Measurements from ENCODE around the gene RBFOX2.

RBFOX2 gene

DNA sequence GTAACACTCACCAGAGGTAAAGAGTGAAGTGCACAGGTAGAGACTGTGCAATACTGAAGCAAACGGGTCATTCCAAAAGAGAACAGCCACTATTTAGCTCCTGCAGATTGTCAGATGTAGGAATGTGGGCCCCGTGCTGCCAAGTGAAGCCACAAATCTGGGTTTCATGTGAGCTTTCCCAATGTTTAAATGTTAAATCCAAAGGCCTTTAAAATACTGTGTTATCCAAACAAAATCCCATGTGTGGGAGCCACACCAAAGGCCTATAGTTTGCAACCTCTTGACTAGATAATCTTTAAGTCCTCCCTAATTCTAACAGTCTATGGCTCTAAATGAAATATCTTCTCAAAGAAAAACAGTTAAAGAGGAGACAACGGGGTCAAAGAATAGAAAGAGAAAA lies 43.3 kb downstream of the RBFOX2 start:
- Histone ChIP-seq H4K20me1 (ENCODE audit: insufficient read depth, low read length) (no peaks in the 10 kb centered on the region), H3K4me1 (ENCODE audit: insufficient read depth, low read length, severe bottlenecking) (peaks cover 17% of the 10 kb centered on the region), H2AFZ (ENCODE audit: low read length) (no peak overlapping the region), H3K9me3 (ENCODE audit: low read length) (no peaks in the 10 kb centered on the region), H3K36me3 (ENCODE audit: insufficient read depth, low read length) (peaks cover 6% of the 10 kb centered on the region; the same call in 1 of the 2 replicates), H3K4me3 (ENCODE audit: low read depth, low read length, poor library complexity, severe bottlenecking) (no peak overlapping the region), H3K4me2 (ENCODE audit: low read length) (no peak overlapping the region), H3K27ac (ENCODE audit: low read depth, low read length, poor library complexity, severe bottlenecking) (no peak overlapping the region), H3K9me2 (ENCODE audit: low read depth, low read length) (no peaks in the 10 kb centered on the region), H3K27me3 (ENCODE audit: insufficient read depth, low read length) (no peaks in the 10 kb centered on the region), H3F3A (ENCODE audit: insufficient read depth, low read length) (no peaks in the 10 kb centered on the region), H3K79me2 (ENCODE audit: insufficient read depth, low read length) (no peaks in the 10 kb centered on the region), H3K9ac (ENCODE audit: low read length) (no peak overlapping the region)
- no peak for TF ChIP-seq EZH2 (IDR thresholded peaks at IDR 0.05; ENCODE audit: borderline replicate concordance, low read length)
- TF ChIP-seq, protein P1, sequence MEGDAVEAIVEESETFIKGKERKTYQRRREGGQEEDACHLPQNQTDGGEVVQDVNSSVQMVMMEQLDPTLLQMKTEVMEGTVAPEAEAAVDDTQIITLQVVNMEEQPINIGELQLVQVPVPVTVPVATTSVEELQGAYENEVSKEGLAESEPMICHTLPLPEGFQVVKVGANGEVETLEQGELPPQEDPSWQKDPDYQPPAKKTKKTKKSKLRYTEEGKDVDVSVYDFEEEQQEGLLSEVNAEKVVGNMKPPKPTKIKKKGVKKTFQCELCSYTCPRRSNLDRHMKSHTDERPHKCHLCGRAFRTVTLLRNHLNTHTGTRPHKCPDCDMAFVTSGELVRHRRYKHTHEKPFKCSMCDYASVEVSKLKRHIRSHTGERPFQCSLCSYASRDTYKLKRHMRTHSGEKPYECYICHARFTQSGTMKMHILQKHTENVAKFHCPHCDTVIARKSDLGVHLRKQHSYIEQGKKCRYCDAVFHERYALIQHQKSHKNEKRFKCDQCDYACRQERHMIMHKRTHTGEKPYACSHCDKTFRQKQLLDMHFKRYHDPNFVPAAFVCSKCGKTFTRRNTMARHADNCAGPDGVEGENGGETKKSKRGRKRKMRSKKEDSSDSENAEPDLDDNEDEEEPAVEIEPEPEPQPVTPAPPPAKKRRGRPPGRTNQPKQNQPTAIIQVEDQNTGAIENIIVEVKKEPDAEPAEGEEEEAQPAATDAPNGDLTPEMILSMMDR (IDR thresholded peaks at IDR 0.05; ENCODE audit: low read length), result no peak

DNA sequence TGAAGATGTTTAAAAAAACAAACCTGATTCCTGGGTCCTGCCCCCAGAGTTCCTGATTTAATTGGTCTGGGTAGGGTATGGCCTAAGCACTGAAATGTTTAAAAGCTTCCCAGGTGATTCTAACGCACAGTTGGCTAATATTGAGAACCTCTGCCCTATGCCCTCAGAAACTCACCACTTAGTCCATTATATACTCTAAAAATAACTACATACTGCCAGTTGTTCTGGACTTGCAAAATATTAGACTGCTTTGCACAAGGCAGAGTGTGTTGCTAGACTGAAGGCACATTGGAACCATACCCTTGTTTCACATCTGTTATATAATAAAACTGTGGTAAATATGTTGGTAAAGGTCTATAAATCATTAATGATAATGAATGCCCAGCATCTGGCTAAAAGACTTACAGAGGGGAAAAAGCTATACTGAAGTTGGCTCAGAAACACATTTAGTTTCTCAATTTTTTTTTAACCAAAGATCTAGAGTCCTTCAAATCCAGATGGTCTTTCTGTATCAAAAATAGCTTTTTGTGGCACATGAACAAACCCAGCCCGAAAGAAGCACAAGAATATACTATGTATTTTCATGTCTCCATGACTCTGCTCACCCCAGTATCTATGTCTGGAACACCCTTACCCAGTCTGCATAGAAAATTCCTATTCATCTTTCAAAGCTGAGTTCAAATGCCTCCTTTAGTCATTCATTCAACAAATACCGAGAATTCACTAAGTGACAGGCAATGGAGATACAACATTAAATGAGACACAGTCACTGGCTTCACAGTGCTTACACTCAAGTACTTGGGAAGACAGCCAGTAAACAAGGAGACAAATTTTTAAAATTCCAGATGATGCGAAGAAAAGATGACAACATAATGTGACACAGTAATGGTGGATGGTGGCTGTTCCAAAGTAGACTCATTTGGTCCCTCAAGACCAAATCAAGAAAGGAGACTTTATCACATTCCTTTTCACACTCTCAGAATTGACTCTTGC lies 44.1 kb downstream of the RBFOX2 start:
- no peak overlapping the region for H3K4me2 ChIP-seq (ENCODE audit: low read length)
- H3K79me2 ChIP-seq (ENCODE audit: insufficient read depth, low read length), result no peaks in the 10 kb centered on the region
- H3K9ac ChIP-seq (ENCODE audit: low read length), result no peak overlapping the region
- no peaks in the 10 kb centered on the region for H4K20me1 ChIP-seq (ENCODE audit: insufficient read depth, low read length)
- H3K4me1 ChIP-seq (ENCODE audit: insufficient read depth, low read length, severe bottlenecking), result peaks cover 17% of the 10 kb centered on the region
- no peak overlapping the region for H2AFZ ChIP-seq (ENCODE audit: low read length)
- no peaks in the 10 kb centered on the region for H3F3A ChIP-seq (ENCODE audit: insufficient read depth, low read length)
- no peak overlapping the region for H3K27ac ChIP-seq (ENCODE audit: low read depth, low read length, poor library complexity, severe bottlenecking)
- H3K4me3 ChIP-seq (ENCODE audit: low read depth, low read length, poor library complexity, severe bottlenecking), result no peak overlapping the region
- H3K36me3 ChIP-seq (ENCODE audit: insufficient read depth, low read length), result peaks cover 13% of the 10 kb centered on the region; the same call in 1 of the 2 replicates
- TF ChIP-seq, protein P1 (IDR thresholded peaks at IDR 0.05; ENCODE audit: low read length), result no peak
- TF ChIP-seq EZH2 (IDR thresholded peaks at IDR 0.05; ENCODE audit: borderline replicate concordance, low read length), result no peak
- H3K9me2 ChIP-seq (ENCODE audit: low read depth, low read length), result no peaks in the 10 kb centered on the region
- no peaks in the 10 kb centered on the region for H3K27me3 ChIP-seq (ENCODE audit: insufficient read depth, low read length)
- no peaks in the 10 kb centered on the region for H3K9me3 ChIP-seq (ENCODE audit: low read length)

DNA sequence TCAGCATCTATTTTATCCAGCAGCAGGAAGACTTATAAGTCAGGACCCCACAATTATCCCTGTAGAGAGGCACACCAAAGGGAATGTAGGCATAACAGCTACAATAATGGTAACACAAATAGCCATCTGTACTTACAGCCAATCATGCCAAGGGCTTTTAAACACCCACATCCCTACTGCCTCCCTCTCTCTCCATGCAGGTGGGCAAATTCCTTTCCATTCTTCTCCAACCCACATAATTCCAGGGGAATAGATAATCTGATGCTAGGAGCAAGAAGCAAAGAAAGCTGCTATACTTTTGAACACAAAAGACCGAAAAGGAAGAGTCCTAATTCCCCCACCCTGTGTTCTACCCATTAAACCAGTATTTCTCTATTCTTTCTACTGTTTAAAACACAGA lies 46.7 kb downstream of the RBFOX2 start:
- H2AFZ ChIP-seq (ENCODE audit: low read length), result no peak overlapping the region
- H3K4me3 ChIP-seq (ENCODE audit: low read depth, low read length, poor library complexity, severe bottlenecking), result no peak overlapping the region
- no peaks in the 10 kb centered on the region for H4K20me1 ChIP-seq (ENCODE audit: insufficient read depth, low read length)
- peaks cover 2% of the 10 kb centered on the region for H3K4me1 ChIP-seq (ENCODE audit: insufficient read depth, low read length, severe bottlenecking)
- no peaks in the 10 kb centered on the region for H3F3A ChIP-seq (ENCODE audit: insufficient read depth, low read length)
- H3K27ac ChIP-seq (ENCODE audit: low read depth, low read length, poor library complexity, severe bottlenecking), result no peak overlapping the region
- H3K4me2 ChIP-seq (ENCODE audit: low read length), result no peak overlapping the region
- H3K79me2 ChIP-seq (ENCODE audit: insufficient read depth, low read length), result no peaks in the 10 kb centered on the region
- no peaks in the 10 kb centered on the region for H3K9me3 ChIP-seq (ENCODE audit: low read length)
- no peak for TF ChIP-seq EZH2 (IDR thresholded peaks at IDR 0.05; ENCODE audit: borderline replicate concordance, low read length)
- TF ChIP-seq, protein P1 (IDR thresholded peaks at IDR 0.05; ENCODE audit: low read length), result no peak
- H3K9ac ChIP-seq (ENCODE audit: low read length), result no peak overlapping the region
- peaks cover 13% of the 10 kb centered on the region; the same call in 1 of the 2 replicates for H3K36me3 ChIP-seq (ENCODE audit: insufficient read depth, low read length)
- H3K27me3 ChIP-seq (ENCODE audit: insufficient read depth, low read length), result no peaks in the 10 kb centered on the region
- H3K9me2 ChIP-seq (ENCODE audit: low read depth, low read length), result no peaks in the 10 kb centered on the region

Measured in OCI-LY1 (cell line).